ENCODE measurements around the gene SLC44A3. TPM values are rescaled to one million over a fixed set of nuclear protein-coding genes. Genes with fewer than 3 reads are reported as not detected.

SLC44A3 gene
- total and polyA plus RNA-seq, 2 of the 8 experiments (the other 6 are each of a cell fraction or from before 2014, with no cell fraction given): 4.2 to 5.0 TPM

GRCh38 chr1:94863297-94863911 is 43.2 kb downstream of the SLC44A3 start:
- H3K4me2 ChIP-seq (ENCODE audit: insufficient read depth in 1 of 2, low read depth in 2 of 2, low read length in 2 of 2): peak overlapping the region in 1 of 2 experiments; percentile 74; a peak in 2 of 4 replicates
- no peak overlapping the region for H3K27ac ChIP-seq (ENCODE audit: low read depth, low read length)
- no peak overlapping the region for H3K4me3 ChIP-seq (ENCODE audit: extremely low read depth in 1 of 4, insufficient read depth in 2 of 4, low read depth in 3 of 4, low read length in 4 of 4)
- no peak overlapping the region for H4K91ac ChIP-seq (replicated peaks; ENCODE audit: insufficient read length, low read length)
- H3K36me3 ChIP-seq (ENCODE audit: control insufficient read depth in 2 of 4, insufficient read depth in 4 of 4, low read length in 3 of 4): no peaks in the 10 kb centered on the region
- FAIRE-seq (no peak), DNase-seq (ENCODE audit: low read depth in 1 of 2, low spot score in 2 of 2) (no peak)
- H4K8ac ChIP-seq (ENCODE audit: extremely low read depth, insufficient read depth, low read length): no peak overlapping the region
- no peak overlapping the region for H2BK20ac ChIP-seq (ENCODE audit: low read length)
- H3K56ac ChIP-seq (replicated peaks; ENCODE audit: insufficient read length, low read depth, low read length): no peak overlapping the region
- no peak overlapping the region for H3K4ac ChIP-seq (replicated peaks; ENCODE audit: insufficient read length, low read depth, low read length)
- no peaks in the 10 kb centered on the region for H3K9me3 ChIP-seq (ENCODE audit: insufficient read depth in 2 of 2, low read depth in 1 of 2, low read length in 1 of 2)
- no peaks in the 10 kb centered on the region for H4K20me1 ChIP-seq (replicated peaks in 1 of 2; ENCODE audit: control insufficient read depth in 1 of 2, insufficient read depth in 2 of 2, low read length in 2 of 2)
- no peak overlapping the region for H2BK5ac ChIP-seq (ENCODE audit: low read depth, low read length)
- H2AFZ ChIP-seq (ENCODE audit: low read length): no peak overlapping the region
- ChIA-PET POLR2A (ENCODE audit: partially characterized antibody) (interaction anchor here (0.8 to 2.0 kb wide), 5 partner anchors 8 to 180 kb away, joined by 3 to 6 read pairs (median 4); no protein-coding TSS in a partner anchor), CTCF (ENCODE audit: partially characterized antibody) (interaction anchor here (0.6 to 5.5 kb wide), 7 partner anchors 9 to 1017 kb away, joined by 3 to 45 read pairs (median 5); no protein-coding TSS in a partner anchor)
- no peak overlapping the region for H3K9ac ChIP-seq (replicated peaks in 1 of 4; ENCODE audit: extremely low read depth in 1 of 4, low read depth in 3 of 4, low read length in 3 of 4)
- no peak overlapping the region for H4K5ac ChIP-seq (ENCODE audit: insufficient read length, low read depth, low read length)
- no peaks in the 10 kb centered on the region for H3K79me2 ChIP-seq (ENCODE audit: control insufficient read depth in 1 of 2, insufficient read depth in 2 of 2, low read length in 2 of 2)
- H3K27me3 ChIP-seq (replicated peaks in 1 of 4; ENCODE audit: control insufficient read depth in 3 of 4, extremely low read depth in 1 of 4, insufficient read depth in 3 of 4, low read length in 3 of 4): no peaks in the 10 kb centered on the region
- no peaks in the 10 kb centered on the region for H3K79me1 ChIP-seq (ENCODE audit: low read depth, low read length)
- no peak overlapping the region for H3K23ac ChIP-seq (ENCODE audit: insufficient read length)
- no peak overlapping the region for H3K14ac ChIP-seq (ENCODE audit: insufficient read length)
- no peak overlapping the region for H2BK120ac ChIP-seq (replicated peaks; ENCODE audit: low read depth, low read length)
- peaks cover 2 to 34% (median 27%) of the 10 kb centered on the region in 4 experiments for H3K4me1 ChIP-seq (replicated peaks in 1 of 4; ENCODE audit: control insufficient read depth in 3 of 4, insufficient read depth in 4 of 4, low read length in 3 of 4)
- peak overlapping the region; percentile 5; the same call in 1 of the 2 replicates for H3K18ac ChIP-seq (ENCODE audit: extremely low read depth, low read length)
- 37% methylated on average over 2 of the region's 2 CpGs; no CpG with 5 or more reads in 1 of the 2 experiments for WGBS, 2 experiments (ENCODE audit: extremely low coverage in 1 of 2, insufficient coverage in 1 of 2, insufficient read length in 1 of 2, insufficient replicate concordance in 2 of 2, low coverage in 1 of 2, low lambda C conversion rate in 2 of 2, missing lambda C conversion rate in 1 of 2)
- 0 out of 2 replicates have a peak overlapping the region, but pooled peaks have one; percentile 55 for H2BK15ac ChIP-seq (ENCODE audit: low read length)
- no peak overlapping the region for H2AK5ac ChIP-seq (ENCODE audit: low read depth, low read length)
- H2BK12ac ChIP-seq (ENCODE audit: low read depth, low read length): peak overlapping the region; percentile 52; the same call in 1 of the 2 replicates
- no peaks in the 10 kb centered on the region for H3K23me2 ChIP-seq (ENCODE audit: low read depth, low read length)
- TF ChIP-seq TCF12 (IDR thresholded peaks at IDR 0.05; ENCODE audit: low read depth, low read length): no peak
- TF ChIP-seq, protein P1, sequence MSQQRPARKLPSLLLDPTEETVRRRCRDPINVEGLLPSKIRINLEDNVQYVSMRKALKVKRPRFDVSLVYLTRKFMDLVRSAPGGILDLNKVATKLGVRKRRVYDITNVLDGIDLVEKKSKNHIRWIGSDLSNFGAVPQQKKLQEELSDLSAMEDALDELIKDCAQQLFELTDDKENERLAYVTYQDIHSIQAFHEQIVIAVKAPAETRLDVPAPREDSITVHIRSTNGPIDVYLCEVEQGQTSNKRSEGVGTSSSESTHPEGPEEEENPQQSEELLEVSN (IDR thresholded peaks at IDR 0.05): no peak
- TF ChIP-seq, protein P2, sequence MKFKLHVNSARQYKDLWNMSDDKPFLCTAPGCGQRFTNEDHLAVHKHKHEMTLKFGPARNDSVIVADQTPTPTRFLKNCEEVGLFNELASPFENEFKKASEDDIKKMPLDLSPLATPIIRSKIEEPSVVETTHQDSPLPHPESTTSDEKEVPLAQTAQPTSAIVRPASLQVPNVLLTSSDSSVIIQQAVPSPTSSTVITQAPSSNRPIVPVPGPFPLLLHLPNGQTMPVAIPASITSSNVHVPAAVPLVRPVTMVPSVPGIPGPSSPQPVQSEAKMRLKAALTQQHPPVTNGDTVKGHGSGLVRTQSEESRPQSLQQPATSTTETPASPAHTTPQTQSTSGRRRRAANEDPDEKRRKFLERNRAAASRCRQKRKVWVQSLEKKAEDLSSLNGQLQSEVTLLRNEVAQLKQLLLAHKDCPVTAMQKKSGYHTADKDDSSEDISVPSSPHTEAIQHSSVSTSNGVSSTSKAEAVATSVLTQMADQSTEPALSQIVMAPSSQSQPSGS (IDR thresholded peaks at IDR 0.05; ENCODE audit: low read length): no peak
- TF ChIP-seq SIX5 (IDR thresholded peaks at IDR 0.05; ENCODE audit: low read depth, low read length): no peak
- no peak for TF ChIP-seq EP300 (IDR thresholded peaks at IDR 0.05; ENCODE audit: borderline replicate concordance in 1 of 2, low read depth in 2 of 2, low read length in 2 of 2)
- no peak for TF ChIP-seq RBBP5 (IDR thresholded peaks at IDR 0.05; ENCODE audit: borderline replicate concordance, low read depth, low read length)
- no peak for TF ChIP-seq GABPA (IDR thresholded peaks at IDR 0.05; ENCODE audit: borderline replicate concordance, insufficient read depth, low read length)
- no peak for TF ChIP-seq NANOG (IDR thresholded peaks at IDR 0.05; ENCODE audit: insufficient read depth, low read depth, low read length, poor library complexity, severe bottlenecking)
- no peak for TF ChIP-seq NRF1 (IDR thresholded peaks at IDR 0.05; ENCODE audit: low read depth, low read length)

All from H1 (cell line).